ENCODE data around the gene PLA2G2F. TPM values are rescaled to one million over a fixed set of nuclear protein-coding genes. Genes with fewer than 3 reads are reported as not detected.
A peak's percentile ranks its signal among the peaks of the same experiment; 100 is the strongest.

PLA2G2F gene
- total RNA-seq, 2 donors from 2014 or later = not detected

GRCh38 chr1:20109223-20109856 is 29.8 kb upstream of the PLA2G2F start:
- ATAC-seq (peak in 1 of 2 donors; percentile 35), DNase-seq (ENCODE audit: low spot score in 2 of 2) (no peak)
- no peak overlapping the region for H3K27ac Mint-ChIP-seq
- no peaks in the 10 kb centered on the region for H3K9me3 Mint-ChIP-seq
- no peaks in the 10 kb centered on the region for H3K36me3 Mint-ChIP-seq

- DNase-seq (ENCODE audit: low spot score in 2 of 2) (no peak), ATAC-seq (no peak)
- H3K27ac Mint-ChIP-seq = no peak overlapping the region
- H3K9me3 Mint-ChIP-seq = no peaks in the 10 kb centered on the region
- no peaks in the 10 kb centered on the region for H3K36me3 Mint-ChIP-seq
Observed at GRCh38 chr1:20110679-20111078, 28.4 kb upstream of the PLA2G2F start.

GRCh38 chr1:20111452-20111851 is 27.7 kb upstream of the PLA2G2F start:
- no peaks in the 10 kb centered on the region for H3K36me3 Mint-ChIP-seq
- DNase-seq (ENCODE audit: low spot score in 2 of 2) (no peak), ATAC-seq (no peak)
- no peak overlapping the region for H3K27ac Mint-ChIP-seq
- H3K9me3 Mint-ChIP-seq = no peaks in the 10 kb centered on the region

GRCh38 chr1:20112279-20113000 is 26.7 kb upstream of the PLA2G2F start:
- Mint-ChIP-seq H3K36me3 (no peaks in the 10 kb centered on the region), H3K27ac (no peak overlapping the region), H3K9me3 (no peaks in the 10 kb centered on the region)
- DNase-seq (ENCODE audit: low spot score in 2 of 2) (no peak), ATAC-seq (no peak)

GRCh38 chr1:20114021-20114648 is 25.0 kb upstream of the PLA2G2F start:
- DNase-seq (ENCODE audit: low spot score in 2 of 2) (no peak), ATAC-seq (no peak)
- H3K36me3 Mint-ChIP-seq = no peaks in the 10 kb centered on the region
- H3K9me3 Mint-ChIP-seq = no peaks in the 10 kb centered on the region
- peak overlapping the region in 1 of 2 donors; percentile 40 for H3K27ac Mint-ChIP-seq

GRCh38 chr1:20115479-20115878 is 23.6 kb upstream of the PLA2G2F start:
- ATAC-seq (no peak), DNase-seq (ENCODE audit: low spot score in 2 of 2) (no peak)
- Mint-ChIP-seq H3K36me3 (no peaks in the 10 kb centered on the region), H3K27ac (no peak overlapping the region), H3K9me3 (no peaks in the 10 kb centered on the region)

- no peaks in the 10 kb centered on the region for H3K9me3 Mint-ChIP-seq
- H3K27ac Mint-ChIP-seq = no peak overlapping the region
- DNase-seq (ENCODE audit: low spot score in 2 of 2) = no peak
- no peak for ATAC-seq
- no peaks in the 10 kb centered on the region for H3K36me3 Mint-ChIP-seq
Observed at GRCh38 chr1:20115916-20116315, 23.2 kb upstream of the PLA2G2F start.

GRCh38 chr1:20117236-20117635 is 21.9 kb upstream of the PLA2G2F start:
- DNase-seq (ENCODE audit: low spot score in 2 of 2) = no peak
- Mint-ChIP-seq H3K27ac (no peak overlapping the region), H3K36me3 (no peaks in the 10 kb centered on the region), H3K9me3 (no peaks in the 10 kb centered on the region)
- no peak for ATAC-seq

GRCh38 chr1:20119347-20119746 is 19.8 kb upstream of the PLA2G2F start, which contains the start of gene PLA2G2D:
PLA2G2D (minus strand) TSS chr1:20119536; CDS start chr1:20119498, 38 bp downstream.
- DNase-seq (ENCODE audit: low spot score in 2 of 2) = no peak
- ATAC-seq = no peak
- Mint-ChIP-seq H3K27ac (no peak within 1 kb of the TSS), H3K9me3 (no peaks in the 10 kb centered on the region), H3K36me3 (no peaks in the 10 kb centered on the region)

GRCh38 chr1:20120796-20121195 is 18.3 kb upstream of the PLA2G2F start:
- Mint-ChIP-seq H3K36me3 (no peaks in the 10 kb centered on the region), H3K27ac (no peak overlapping the region)

GRCh38 chr1:20123722-20124455 is 15.2 kb upstream of the PLA2G2F start:
- ATAC-seq (no peak), DNase-seq (ENCODE audit: low spot score in 2 of 2) (no peak)
- Mint-ChIP-seq H3K27ac (no peak overlapping the region), H3K36me3 (no peaks in the 10 kb centered on the region), H3K9me3 (no peaks in the 10 kb centered on the region)

More at GRCh38 chr1:20120796-20121195, 18.3 kb upstream of the PLA2G2F start:
- no peak for ATAC-seq
- H3K9me3 Mint-ChIP-seq = no peaks in the 10 kb centered on the region
- no peak for DNase-seq (ENCODE audit: low spot score in 2 of 2)

GRCh38 chr1:20124456-20125057 is 14.6 kb upstream of the PLA2G2F start:
- peak; percentile 56 to 88 for ATAC-seq
- Mint-ChIP-seq H3K9me3 (no peaks in the 10 kb centered on the region), H3K27ac (no peak overlapping the region), H3K36me3 (no peaks in the 10 kb centered on the region)
- DNase-seq (ENCODE audit: low spot score in 2 of 2) = no peak

GRCh38 chr1:20125100-20125499 is 14.0 kb upstream of the PLA2G2F start:
- no peaks in the 10 kb centered on the region for H3K9me3 Mint-ChIP-seq
- ATAC-seq (peak in 1 of 2 donors; percentile 52), DNase-seq (ENCODE audit: low spot score in 2 of 2) (no peak)
- H3K36me3 Mint-ChIP-seq = no peaks in the 10 kb centered on the region
- H3K27ac Mint-ChIP-seq = no peak overlapping the region

- no peaks in the 10 kb centered on the region for H3K36me3 Mint-ChIP-seq
- H3K27ac Mint-ChIP-seq = no peak overlapping the region
- ATAC-seq = peak; percentile 51 to 76
- no peak for DNase-seq (ENCODE audit: low spot score in 2 of 2)
- H3K9me3 Mint-ChIP-seq = no peaks in the 10 kb centered on the region
Observed at GRCh38 chr1:20126041-20126805, 12.9 kb upstream of the PLA2G2F start.

- no peak overlapping the region for H3K27ac Mint-ChIP-seq
- DNase-seq (ENCODE audit: low spot score in 2 of 2) = no peak
- no peaks in the 10 kb centered on the region for H3K36me3 Mint-ChIP-seq
- ATAC-seq = no peak
- H3K9me3 Mint-ChIP-seq = no peaks in the 10 kb centered on the region
Observed at GRCh38 chr1:20126806-20127440, 12.2 kb upstream of the PLA2G2F start.
